ENCODE results near the gene KRT28.

DNA sequence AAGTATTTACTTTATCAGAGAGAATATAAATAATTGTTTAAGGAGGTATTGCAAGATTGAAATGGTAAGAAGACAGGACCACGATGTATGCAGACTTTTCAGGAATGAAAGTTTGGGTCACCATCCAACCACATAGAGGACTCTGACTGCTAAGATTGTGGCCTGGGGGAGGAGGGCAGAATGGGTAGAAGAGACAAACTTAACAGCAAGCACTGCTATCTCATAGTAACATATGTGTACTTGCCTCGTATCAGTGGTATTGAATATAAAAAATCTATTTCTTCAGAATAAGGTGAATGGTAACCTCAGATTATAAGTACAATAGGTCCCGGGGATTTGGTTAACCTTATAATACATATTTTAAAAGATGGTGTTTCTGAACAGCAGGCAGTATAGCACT lies 16.8 kb upstream of the KRT28 start:
- no peak for TF ChIP-seq EZH2 (IDR thresholded peaks at IDR 0.05)
- TF ChIP-seq, protein P1, sequence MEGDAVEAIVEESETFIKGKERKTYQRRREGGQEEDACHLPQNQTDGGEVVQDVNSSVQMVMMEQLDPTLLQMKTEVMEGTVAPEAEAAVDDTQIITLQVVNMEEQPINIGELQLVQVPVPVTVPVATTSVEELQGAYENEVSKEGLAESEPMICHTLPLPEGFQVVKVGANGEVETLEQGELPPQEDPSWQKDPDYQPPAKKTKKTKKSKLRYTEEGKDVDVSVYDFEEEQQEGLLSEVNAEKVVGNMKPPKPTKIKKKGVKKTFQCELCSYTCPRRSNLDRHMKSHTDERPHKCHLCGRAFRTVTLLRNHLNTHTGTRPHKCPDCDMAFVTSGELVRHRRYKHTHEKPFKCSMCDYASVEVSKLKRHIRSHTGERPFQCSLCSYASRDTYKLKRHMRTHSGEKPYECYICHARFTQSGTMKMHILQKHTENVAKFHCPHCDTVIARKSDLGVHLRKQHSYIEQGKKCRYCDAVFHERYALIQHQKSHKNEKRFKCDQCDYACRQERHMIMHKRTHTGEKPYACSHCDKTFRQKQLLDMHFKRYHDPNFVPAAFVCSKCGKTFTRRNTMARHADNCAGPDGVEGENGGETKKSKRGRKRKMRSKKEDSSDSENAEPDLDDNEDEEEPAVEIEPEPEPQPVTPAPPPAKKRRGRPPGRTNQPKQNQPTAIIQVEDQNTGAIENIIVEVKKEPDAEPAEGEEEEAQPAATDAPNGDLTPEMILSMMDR (IDR thresholded peaks at IDR 0.05): no peak

Measured in neural progenitor cell (in vitro differentiated cells).